Measurements from ENCODE around the gene DLL1.

Gene DLL1

GRCh38 chr6:170281331-170282292, 9.3 kb downstream of the DLL1 start:
- Histone ChIP-seq H3K4me3 (ENCODE audit: low read depth, low read length) (no peak overlapping the region), H3K27me3 (ENCODE audit: insufficient read depth, low read length) (0 out of 2 replicates have a peak, but pooled peaks cover 15% of the 10 kb centered on the region), H3K79me2 (ENCODE audit: control insufficient read depth, insufficient read depth, low read length, unreplicated experiment) (no peaks in the 10 kb centered on the region)

GRCh38 chr6:170280689-170281045, 10.2 kb downstream of the DLL1 start:
- H3K27me3 ChIP-seq (ENCODE audit: insufficient read depth, low read length): 0 out of 2 replicates have a peak, but pooled peaks cover 12% of the 10 kb centered on the region
- no peaks in the 10 kb centered on the region for H3K79me2 ChIP-seq (ENCODE audit: control insufficient read depth, insufficient read depth, low read length, unreplicated experiment)
- H3K36me3 ChIP-seq (ENCODE audit: insufficient read depth, low read length): no peaks in the 10 kb centered on the region
- peak overlapping the region; percentile 62 for H3K4me3 ChIP-seq (ENCODE audit: low read depth, low read length)
- peak overlapping the region; percentile 59 for H2AFZ ChIP-seq (ENCODE audit: low read length, unreplicated experiment)
- no peak overlapping the region for H3K27ac ChIP-seq (ENCODE audit: low read depth, low read length)
- H3K4me1 ChIP-seq (ENCODE audit: control insufficient read depth, insufficient read depth, low read length, unreplicated experiment): peaks cover 13% of the 10 kb centered on the region

More at GRCh38 chr6:170281331-170282292, 9.3 kb downstream of the DLL1 start:
- H2AFZ ChIP-seq (ENCODE audit: low read length, unreplicated experiment): no peak overlapping the region
- H3K36me3 ChIP-seq (ENCODE audit: insufficient read depth, low read length): no peaks in the 10 kb centered on the region
- H3K4me1 ChIP-seq (ENCODE audit: control insufficient read depth, insufficient read depth, low read length, unreplicated experiment): peaks cover 7% of the 10 kb centered on the region
- H3K27ac ChIP-seq (ENCODE audit: low read depth, low read length): no peak overlapping the region

GRCh38 chr6:170279977-170280688, 10.7 kb downstream of the DLL1 start:
- Histone ChIP-seq H3K4me3 (ENCODE audit: low read depth, low read length) (peak overlapping the region; percentile 62), H3K36me3 (ENCODE audit: insufficient read depth, low read length) (no peaks in the 10 kb centered on the region), H3K27ac (ENCODE audit: low read depth, low read length) (no peak overlapping the region), H3K79me2 (ENCODE audit: control insufficient read depth, insufficient read depth, low read length, unreplicated experiment) (no peaks in the 10 kb centered on the region), H3K4me1 (ENCODE audit: control insufficient read depth, insufficient read depth, low read length, unreplicated experiment) (peaks cover 13% of the 10 kb centered on the region), H3K27me3 (ENCODE audit: insufficient read depth, low read length) (0 out of 2 replicates have a peak, but pooled peaks cover 12% of the 10 kb centered on the region), H2AFZ (ENCODE audit: low read length, unreplicated experiment) (peak overlapping the region; percentile 59)

GRCh38 chr6:170279426-170279825, 11.5 kb downstream of the DLL1 start:
- H3K27ac ChIP-seq (ENCODE audit: low read depth, low read length): no peak overlapping the region
- H3K36me3 ChIP-seq (ENCODE audit: insufficient read depth, low read length): no peaks in the 10 kb centered on the region
- no peak overlapping the region for H3K4me3 ChIP-seq (ENCODE audit: low read depth, low read length)
- H3K4me1 ChIP-seq (ENCODE audit: control insufficient read depth, insufficient read depth, low read length, unreplicated experiment): peaks cover 13% of the 10 kb centered on the region
- no peak overlapping the region for H2AFZ ChIP-seq (ENCODE audit: low read length, unreplicated experiment)
- 0 out of 2 replicates have a peak, but pooled peaks cover 12% of the 10 kb centered on the region for H3K27me3 ChIP-seq (ENCODE audit: insufficient read depth, low read length)
- H3K79me2 ChIP-seq (ENCODE audit: control insufficient read depth, insufficient read depth, low read length, unreplicated experiment): no peaks in the 10 kb centered on the region

GRCh38 chr6:170278743-170279094, 12.2 kb downstream of the DLL1 start:
- Histone ChIP-seq H3K79me2 (ENCODE audit: control insufficient read depth, insufficient read depth, low read length, unreplicated experiment) (no peaks in the 10 kb centered on the region), H3K4me1 (ENCODE audit: control insufficient read depth, insufficient read depth, low read length, unreplicated experiment) (peaks cover 13% of the 10 kb centered on the region), H3K27ac (ENCODE audit: low read depth, low read length) (no peak overlapping the region), H3K27me3 (ENCODE audit: insufficient read depth, low read length) (0 out of 2 replicates have a peak, but pooled peaks cover 12% of the 10 kb centered on the region), H3K36me3 (ENCODE audit: insufficient read depth, low read length) (no peaks in the 10 kb centered on the region), H2AFZ (ENCODE audit: low read length, unreplicated experiment) (no peak overlapping the region), H3K4me3 (ENCODE audit: low read depth, low read length) (no peak overlapping the region)

- H3K4me1 ChIP-seq (ENCODE audit: control insufficient read depth, insufficient read depth, low read length, unreplicated experiment): peaks cover 13% of the 10 kb centered on the region
- no peak overlapping the region for H3K4me3 ChIP-seq (ENCODE audit: low read depth, low read length)
- H3K27ac ChIP-seq (ENCODE audit: low read depth, low read length): no peak overlapping the region
- no peaks in the 10 kb centered on the region for H3K36me3 ChIP-seq (ENCODE audit: insufficient read depth, low read length)
- no peak overlapping the region for H2AFZ ChIP-seq (ENCODE audit: low read length, unreplicated experiment)
- 0 out of 2 replicates have a peak, but pooled peaks cover 12% of the 10 kb centered on the region for H3K27me3 ChIP-seq (ENCODE audit: insufficient read depth, low read length)
- H3K79me2 ChIP-seq (ENCODE audit: control insufficient read depth, insufficient read depth, low read length, unreplicated experiment): no peaks in the 10 kb centered on the region
These were observed 12.8 kb downstream of the DLL1 start for GRCh38 chr6:170277893-170278742.

- Histone ChIP-seq H3K4me1 (ENCODE audit: control insufficient read depth, insufficient read depth, low read length, unreplicated experiment) (peaks cover 13% of the 10 kb centered on the region), H2AFZ (ENCODE audit: low read length, unreplicated experiment) (peak overlapping the region; percentile 28), H3K27ac (ENCODE audit: low read depth, low read length) (no peak overlapping the region), H3K36me3 (ENCODE audit: insufficient read depth, low read length) (no peaks in the 10 kb centered on the region), H3K4me3 (ENCODE audit: low read depth, low read length) (peak overlapping the region; percentile 22), H3K27me3 (ENCODE audit: insufficient read depth, low read length) (0 out of 2 replicates have a peak, but pooled peaks cover 12% of the 10 kb centered on the region), H3K79me2 (ENCODE audit: control insufficient read depth, insufficient read depth, low read length, unreplicated experiment) (no peaks in the 10 kb centered on the region)
These were observed 14.4 kb downstream of the DLL1 start for GRCh38 chr6:170276369-170277057.

- H3K36me3 ChIP-seq (ENCODE audit: insufficient read depth, low read length): no peaks in the 10 kb centered on the region
- no peak overlapping the region for H3K27ac ChIP-seq (ENCODE audit: low read depth, low read length)
- H3K27me3 ChIP-seq (ENCODE audit: insufficient read depth, low read length): 0 out of 2 replicates have a peak, but pooled peaks cover 12% of the 10 kb centered on the region
- peaks cover 9% of the 10 kb centered on the region for H3K4me1 ChIP-seq (ENCODE audit: control insufficient read depth, insufficient read depth, low read length, unreplicated experiment)
- H3K4me3 ChIP-seq (ENCODE audit: low read depth, low read length): no peak overlapping the region
- H2AFZ ChIP-seq (ENCODE audit: low read length, unreplicated experiment): no peak overlapping the region
- H3K79me2 ChIP-seq (ENCODE audit: control insufficient read depth, insufficient read depth, low read length, unreplicated experiment): no peaks in the 10 kb centered on the region
These were observed 15.9 kb downstream of the DLL1 start for GRCh38 chr6:170274713-170275560.

GRCh38 chr6:170273681-170274080, 17.2 kb downstream of the DLL1 start:
- Histone ChIP-seq H3K4me3 (ENCODE audit: low read depth, low read length) (no peak overlapping the region), H3K27ac (ENCODE audit: low read depth, low read length) (no peak overlapping the region), H3K27me3 (ENCODE audit: insufficient read depth, low read length) (0 out of 2 replicates have a peak, but pooled peaks cover 4% of the 10 kb centered on the region), H3K36me3 (ENCODE audit: insufficient read depth, low read length) (no peaks in the 10 kb centered on the region), H2AFZ (ENCODE audit: low read length, unreplicated experiment) (no peak overlapping the region), H3K4me1 (ENCODE audit: control insufficient read depth, insufficient read depth, low read length, unreplicated experiment) (peaks cover 9% of the 10 kb centered on the region), H3K79me2 (ENCODE audit: control insufficient read depth, insufficient read depth, low read length, unreplicated experiment) (no peaks in the 10 kb centered on the region)

Data from ACC112 (cell line).